UCSD-AML1 (cell line): ENCODE results near the gene ZNF444.
A peak's percentile ranks its signal among the peaks of the same experiment; 100 is the strongest.
"Not testable (repeated sequence)": the region's sequence is repeated elsewhere in the genome, so short reads cannot be mapped to it uniquely, and the experiment has no call there.

ENCODE experiments used
- DNase-seq: peaks from one replicate; lab custom pipeline; 2025; ENCODE audit not compliant: unreplicated experiment; lab: John Stamatoyannopoulos, UW

The ZNF444 gene

DNA sequence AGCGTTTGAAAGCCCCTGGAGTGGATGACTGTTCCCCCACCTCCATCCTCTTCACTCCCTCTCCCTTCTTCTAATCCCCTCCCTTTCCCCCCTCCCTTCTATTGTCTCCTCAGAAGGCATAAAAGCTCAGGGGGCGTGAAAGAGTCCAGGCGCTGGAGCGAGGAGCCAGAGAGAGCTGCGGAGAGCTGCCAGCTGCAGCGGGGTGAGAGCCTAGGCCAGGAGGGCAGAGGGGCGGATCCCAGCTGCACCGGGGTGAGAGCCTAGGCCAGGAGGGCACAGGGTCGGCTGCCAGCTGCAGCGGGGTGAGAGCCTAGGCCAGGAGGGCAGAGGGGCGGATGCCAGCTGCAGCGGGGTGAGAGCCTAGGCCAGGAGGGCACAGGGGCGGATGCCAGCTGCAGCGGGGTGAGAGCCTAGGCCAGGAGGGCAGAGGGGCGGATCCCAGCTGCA lies 34.8 kb downstream of the ZNF444 start, which contains the start of gene GALP:
TSS of gene GALP (plus strand) at position 148 of the 447 bp plus-strand sequence. CDS start 1,101 bp downstream, outside the sequence.
- DNase-seq, result not testable (repeated sequence)

- not testable (repeated sequence) for DNase-seq
Observed at GRCh38 chr19:56176310-56176709, 35.2 kb downstream of the ZNF444 start.

DNA sequence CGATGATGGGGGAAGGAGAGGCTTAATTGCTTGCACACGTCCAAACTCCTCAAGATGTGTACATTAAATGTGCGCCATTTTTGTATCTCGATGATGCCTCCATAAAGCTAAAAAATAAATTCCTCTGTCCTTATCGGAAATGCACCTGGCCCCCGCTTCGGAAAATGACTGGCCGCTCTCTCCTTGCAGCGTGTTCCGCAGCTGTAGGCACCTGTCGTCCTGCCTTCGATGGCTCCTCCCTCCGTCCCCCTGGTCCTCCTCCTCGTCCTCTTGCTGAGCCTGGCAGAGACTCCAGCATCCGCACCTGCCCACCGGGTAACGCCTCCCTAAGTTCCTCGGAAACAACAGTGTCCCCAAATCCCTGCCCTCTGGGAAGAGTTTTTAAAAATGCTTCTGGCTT lies 35.8 kb downstream of the ZNF444 start:
- DNase-seq, result no peak

DNA sequence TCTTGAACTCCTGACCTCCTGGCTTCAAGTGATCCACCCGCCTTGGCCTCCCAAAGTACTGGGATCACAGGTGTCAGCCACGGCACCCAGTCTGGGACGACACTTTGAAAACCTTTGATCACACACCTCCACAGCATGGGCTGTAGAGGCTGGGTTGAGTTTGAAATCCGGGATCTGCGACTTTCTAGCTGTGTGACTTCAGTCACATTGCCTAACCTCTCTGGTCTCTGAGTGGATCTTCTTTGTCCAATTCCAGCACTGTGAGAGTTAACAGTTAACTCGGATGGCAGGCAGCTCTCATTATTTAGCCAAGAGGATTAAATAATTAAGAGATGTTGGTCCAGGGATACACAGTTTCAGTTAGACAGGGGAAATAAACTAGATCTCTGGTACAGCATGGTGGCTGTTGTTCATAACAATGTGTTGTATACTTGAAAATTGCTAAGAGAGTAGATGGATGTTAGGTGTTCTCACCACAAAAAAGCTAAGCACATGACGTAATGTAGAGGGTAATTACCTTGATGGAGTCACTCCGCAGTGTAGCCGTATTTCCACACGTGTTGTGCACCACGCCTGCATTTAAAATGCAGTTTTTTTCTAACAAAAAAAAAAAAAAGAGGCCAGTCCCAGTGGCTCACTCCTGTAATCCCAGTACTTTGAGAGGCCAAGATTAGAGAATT lies 36.6 kb downstream of the ZNF444 start:
- no peak for DNase-seq

DNA sequence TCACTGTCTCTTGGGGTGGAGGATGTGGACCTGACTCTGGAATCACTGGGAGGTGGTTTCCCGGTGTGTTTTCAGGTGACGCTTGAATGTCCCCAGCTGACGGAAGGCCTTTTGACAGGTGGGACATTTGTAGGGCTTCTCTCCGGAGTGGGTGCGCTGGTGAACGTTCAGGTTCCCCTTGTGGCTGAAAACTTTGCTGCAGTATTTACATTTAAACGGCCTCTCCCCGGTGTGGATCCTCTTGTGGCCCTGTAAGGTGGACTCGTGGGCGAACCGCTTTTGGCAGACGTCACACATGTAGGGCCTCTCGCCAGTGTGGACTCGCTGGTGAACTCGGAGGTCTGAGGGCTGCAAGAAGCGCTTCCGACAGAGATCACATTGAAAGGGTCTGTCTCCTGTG lies 48.7 kb downstream of the ZNF444 start:
- DNase-seq, result peak; percentile 12

- no peak for DNase-seq
Observed at GRCh38 chr19:56191115-56191514, 50.0 kb downstream of the ZNF444 start.

- no peak for DNase-seq
Observed at GRCh38 chr19:56191711-56192110, 50.6 kb downstream of the ZNF444 start.

DNA sequence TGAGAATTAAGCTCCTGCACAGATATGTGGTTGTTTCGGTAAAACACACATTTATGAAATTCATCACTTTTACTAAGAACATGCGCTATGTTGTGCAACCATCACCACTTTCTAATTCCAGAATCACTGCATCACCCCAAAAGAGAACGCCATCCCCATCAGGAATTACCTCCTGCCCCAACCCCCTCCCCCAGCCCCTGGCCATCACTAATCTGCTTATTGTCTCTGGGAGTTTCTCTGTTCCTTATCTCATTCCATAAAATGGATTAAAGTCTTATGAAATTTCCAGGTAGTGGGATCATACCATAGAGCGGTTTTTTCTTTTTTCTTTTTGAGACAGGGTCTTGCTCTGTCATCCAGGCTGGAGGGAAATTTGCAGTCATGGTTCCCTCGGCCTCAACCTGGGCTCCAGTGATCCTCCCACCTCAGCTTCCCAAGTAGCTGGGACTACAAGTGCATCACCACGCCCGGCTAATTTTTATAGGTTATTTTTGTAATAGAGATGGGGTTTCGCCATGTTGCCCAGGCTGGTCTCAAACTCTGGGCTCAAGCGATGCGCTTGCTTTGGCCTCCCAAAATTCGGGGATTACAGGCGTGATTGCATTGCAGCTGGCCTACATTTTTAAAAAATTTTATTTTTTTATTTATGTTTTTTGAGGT lies 53.0 kb downstream of the ZNF444 start:
- DNase-seq, result no peak

DNA sequence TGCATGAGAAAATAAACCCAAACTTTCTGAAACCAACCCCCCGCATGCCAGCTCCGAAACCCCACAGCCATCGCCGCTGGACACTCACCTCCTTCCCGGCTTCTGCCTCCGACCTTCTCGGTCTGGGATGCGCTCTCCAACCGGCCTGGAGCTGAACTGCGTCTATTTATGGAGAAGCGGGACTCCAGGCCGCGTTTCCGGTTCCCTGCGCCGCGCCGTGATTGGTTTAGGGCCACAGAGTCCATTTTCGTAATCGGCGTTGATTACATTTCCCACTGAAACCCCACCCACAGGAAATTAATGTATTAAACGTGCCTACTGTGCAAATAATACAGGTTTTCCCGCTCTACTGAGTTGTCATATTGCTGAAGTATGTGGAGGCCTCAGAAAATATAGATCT lies 56.6 kb downstream of the ZNF444 start, which contains the start of gene ZSCAN5B:
TSS of gene ZSCAN5B (minus strand) at position 138 of the 400 bp plus-strand sequence. CDS start 4,731 bp downstream, outside the sequence.
- not testable (repeated sequence) for DNase-seq

GRCh38 chr19:56199687-56200086 lies 58.6 kb downstream of the ZNF444 start:
- DNase-seq, result no peak

- no peak for DNase-seq
Observed at GRCh38 chr19:56201973-56202372, 60.9 kb downstream of the ZNF444 start, which contains the start of gene ZSCAN5C. Gene ZSCAN5C (plus strand): TSS chr19:56202273. CDS start chr19:56205914, 3,641 bp downstream.

DNA sequence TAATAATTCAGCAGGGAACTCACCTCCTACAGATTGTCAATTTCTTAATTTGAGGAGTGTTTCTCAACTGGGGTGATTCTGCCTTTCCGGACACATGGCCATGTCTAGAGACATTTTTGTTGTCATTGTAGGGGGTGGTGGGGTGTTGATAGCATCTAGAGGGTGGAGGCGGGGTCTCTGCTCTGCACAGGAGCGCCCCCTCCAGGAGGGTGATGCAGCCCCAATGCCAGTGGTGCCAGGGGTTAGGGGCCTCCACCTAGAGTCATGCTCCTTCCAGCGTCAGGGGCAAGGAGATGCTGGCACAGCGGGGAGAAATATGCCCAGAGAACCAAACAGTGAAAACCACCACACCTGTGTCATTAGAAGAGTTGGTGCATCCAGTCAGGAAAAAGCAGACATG lies 66.5 kb downstream of the ZNF444 start:
- DNase-seq, result not testable (repeated sequence)

GRCh38 chr19:56209091-56209490 lies 68.0 kb downstream of the ZNF444 start:
- no peak for DNase-seq

GRCh38 chr19:56210036-56210435 lies 68.9 kb downstream of the ZNF444 start:
- not testable (repeated sequence) for DNase-seq
